ENCODE results near the gene ACSS2.

Gene ACSS2

GRCh38 chr20:34876406-34877282, at the start of gene ACSS2:
TSS of gene ACSS2 (plus strand) at chr20:34876612. CDS start at chr20:34876646, 34 bp downstream.
- H3K4me3 ChIP-seq (ENCODE audit: low read length) = peak within 1 kb of the TSS; percentile 82
- TF ChIP-seq CTCF (IDR thresholded peaks at IDR 0.05; ENCODE audit: insufficient read depth, low read depth, low read length, missing control alignments) = no peak
- no peak for DNase-seq (ENCODE audit: low read depth)

DNA sequence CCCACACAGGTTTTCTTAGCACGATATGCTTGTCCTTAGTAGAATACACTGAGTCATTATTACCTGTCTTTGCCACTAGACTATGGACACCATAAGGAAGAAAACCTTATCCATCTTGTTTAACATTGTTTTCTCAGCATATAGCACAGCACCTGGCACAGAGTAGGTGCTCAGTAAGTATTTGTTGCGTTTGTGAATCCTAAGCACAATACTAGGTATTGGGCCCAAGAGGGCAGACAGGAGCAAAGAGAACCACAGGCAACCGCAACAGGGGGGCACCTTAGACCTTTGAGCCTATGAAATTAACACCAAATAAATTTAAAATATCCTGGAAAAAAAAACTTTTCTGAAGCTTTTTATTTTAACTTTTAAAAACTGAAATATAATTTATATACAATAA, 47.2 kb upstream of the ACSS2 start:
- H3K4me3 ChIP-seq (ENCODE audit: low read length) = no peak overlapping the region
- no peak for DNase-seq (ENCODE audit: low read depth)
- TF ChIP-seq CTCF (IDR thresholded peaks at IDR 0.05; ENCODE audit: insufficient read depth, low read depth, low read length, missing control alignments) = no peak

DNA sequence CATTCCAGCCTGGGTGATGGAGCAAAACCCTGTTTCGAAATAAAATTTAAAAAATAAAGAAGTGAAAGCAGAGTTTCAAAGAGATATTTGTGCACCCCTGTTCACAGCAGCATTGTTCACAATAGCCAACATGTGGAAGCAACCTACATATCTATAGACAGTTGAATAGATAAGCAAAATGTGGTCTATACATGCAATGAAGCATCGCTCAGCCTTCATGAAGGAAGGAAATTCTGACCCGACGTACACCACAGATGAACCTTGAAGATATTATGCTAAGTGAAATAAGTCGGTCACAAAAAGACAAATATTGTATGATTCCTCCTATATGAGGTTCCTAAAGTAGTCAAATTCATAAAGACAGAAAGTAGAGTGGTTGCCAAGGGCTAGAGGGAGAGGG, 44.5 kb upstream of the ACSS2 start:
- no peak overlapping the region for H3K4me3 ChIP-seq (ENCODE audit: low read length)
- DNase-seq (ENCODE audit: low read depth) = no peak
- TF ChIP-seq CTCF (IDR thresholded peaks at IDR 0.05; ENCODE audit: insufficient read depth, low read depth, low read length, missing control alignments) = no peak

DNA sequence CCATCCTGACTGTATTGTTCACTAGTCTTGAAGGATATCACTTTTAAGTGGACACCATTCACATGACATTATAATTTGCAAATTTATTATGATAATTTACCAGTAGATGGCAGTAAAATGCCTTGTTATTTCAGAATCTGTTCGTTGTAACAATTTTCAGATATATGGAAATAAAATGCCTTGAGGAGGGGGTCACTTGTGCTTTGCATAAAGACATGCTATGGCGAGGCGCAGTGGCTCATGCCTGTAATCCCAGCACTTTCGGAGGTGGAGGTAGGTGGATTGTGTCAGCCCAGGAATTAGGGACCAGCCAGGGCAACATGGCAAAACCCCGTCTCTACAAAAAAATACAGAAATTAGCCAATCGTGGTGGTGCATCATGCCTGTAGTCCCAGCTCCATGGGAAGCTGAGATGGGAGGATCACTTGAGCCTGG, 41.9 kb upstream of the ACSS2 start:
- peak; percentile 0 for TF ChIP-seq CTCF (IDR thresholded peaks at IDR 0.05; ENCODE audit: insufficient read depth, low read depth, low read length, missing control alignments)
- DNase-seq (ENCODE audit: low read depth) = peak; percentile 47
- no peak overlapping the region for H3K4me3 ChIP-seq (ENCODE audit: low read length)

GRCh38 chr20:34842143-34842542, 34.3 kb upstream of the ACSS2 start:
- TF ChIP-seq CTCF (IDR thresholded peaks at IDR 0.05; ENCODE audit: insufficient read depth, low read depth, low read length, missing control alignments) = no peak
- no peak overlapping the region for H3K4me3 ChIP-seq (ENCODE audit: low read length)

DNA sequence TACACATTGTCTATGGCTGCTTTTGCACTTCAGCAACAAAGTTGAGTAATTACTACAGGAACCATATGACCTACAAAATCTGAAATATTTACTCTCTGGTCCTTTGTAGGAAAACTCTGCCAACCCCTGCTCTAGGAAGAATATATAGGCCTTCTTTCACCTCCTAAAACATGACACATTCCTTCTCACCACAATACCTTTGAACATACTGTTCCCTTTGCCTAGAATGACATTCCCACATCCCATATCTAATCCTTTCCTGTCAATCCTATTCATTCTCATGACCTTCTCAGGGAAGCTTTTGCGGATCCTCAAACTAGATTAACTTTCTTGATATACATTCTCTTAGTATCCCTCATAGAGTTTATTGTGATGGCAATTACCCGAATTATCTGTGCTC, 33.0 kb upstream of the ACSS2 start:
- no peak for DNase-seq (ENCODE audit: low read depth)
- H3K4me3 ChIP-seq (ENCODE audit: low read length) = no peak overlapping the region
- TF ChIP-seq CTCF (IDR thresholded peaks at IDR 0.05; ENCODE audit: insufficient read depth, low read depth, low read length, missing control alignments) = no peak

More at GRCh38 chr20:34842143-34842542, 34.3 kb upstream of the ACSS2 start:
- no peak for DNase-seq (ENCODE audit: low read depth)

DNA sequence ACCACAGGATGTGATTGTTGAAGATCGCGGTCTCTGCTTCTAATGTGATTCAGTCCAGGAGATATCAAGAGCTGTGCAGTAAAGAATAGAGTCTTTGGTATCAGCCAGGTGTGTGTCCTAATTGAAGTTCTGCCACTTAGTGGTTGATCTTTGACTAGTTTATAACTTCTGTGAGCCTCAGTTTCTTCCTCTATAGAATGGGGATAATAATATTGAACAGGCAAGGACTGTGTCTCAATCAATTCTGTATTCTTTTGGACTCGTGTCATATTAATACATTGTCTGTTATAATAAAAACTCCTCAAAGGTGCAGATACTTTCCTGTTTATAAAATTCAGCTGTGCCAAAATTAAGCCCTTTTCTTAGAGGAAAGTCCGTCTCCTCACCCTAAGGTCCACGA, 27.8 kb upstream of the ACSS2 start:
- H3K4me3 ChIP-seq (ENCODE audit: low read length) = no peak overlapping the region
- no peak for DNase-seq (ENCODE audit: low read depth)
- TF ChIP-seq CTCF (IDR thresholded peaks at IDR 0.05; ENCODE audit: insufficient read depth, low read depth, low read length, missing control alignments) = no peak

Data from epithelial cell of esophagus (primary cell).